ENCODE measurements around the gene ANKFN1. TPM values are rescaled to one million over a fixed set of nuclear protein-coding genes. Genes with fewer than 3 reads are reported as not detected.
A peak's percentile ranks its signal among the peaks of the same experiment; 100 is the strongest.
"Not testable (repeated sequence)": the region's sequence is repeated elsewhere in the genome, so short reads cannot be mapped to it uniquely, and the experiment has no call there.

ANKFN1 gene
- total and polyA plus RNA-seq, 5 donors: 0.02 to 0.15 (median 0.11) TPM; not detected in 2

GRCh38 chr17:56247816-56248215 lies 94.5 kb downstream of the ANKFN1 start:
- ATAC-seq (no peak), DNase-seq (no peak)
- H3K4me3 ChIP-seq (ENCODE audit: low read length): no peak overlapping the region
- WGBS: 59% methylated on average over 1 of the region's 1 CpG
- H3K4me1 ChIP-seq (ENCODE audit: control insufficient read depth, insufficient read depth, low read length): no peaks in the 10 kb centered on the region
- intact Hi-C loops (cut with DNase I): no loop called here
- H3K27ac ChIP-seq (ENCODE audit: low read length): no peak overlapping the region
- no peaks in the 10 kb centered on the region for H3K27me3 ChIP-seq (ENCODE audit: control insufficient read depth, insufficient read depth)
- no peaks in the 10 kb centered on the region for H3K9me3 ChIP-seq (ENCODE audit: control insufficient read depth, low read length)

DNA sequence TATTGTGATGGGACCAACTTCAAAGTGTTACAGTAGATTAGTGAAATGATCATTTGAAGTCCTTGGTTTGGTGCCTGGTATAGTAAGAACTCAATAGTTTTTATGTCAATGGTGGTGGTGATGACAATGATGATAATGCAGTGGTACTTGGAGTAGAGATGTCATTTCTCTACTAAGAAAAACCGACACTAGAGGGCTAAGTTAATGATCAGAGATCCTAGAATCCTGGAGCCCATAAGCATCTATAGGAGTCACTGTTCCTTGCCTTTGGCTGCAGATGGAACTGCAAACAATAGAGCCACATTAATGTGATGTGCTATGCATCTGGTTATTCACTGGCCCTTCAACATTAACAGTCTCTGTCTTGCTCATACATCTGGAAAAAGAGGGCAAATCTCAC lies 103.8 kb downstream of the ANKFN1 start:
- no peak for ATAC-seq
- 51% methylated on average over 1 of the region's 1 CpG for WGBS

GRCh38 chr17:56260376-56261002 lies 107.2 kb downstream of the ANKFN1 start:
- Histone ChIP-seq H3K4me1 (ENCODE audit: control insufficient read depth, insufficient read depth, low read length) (no peaks in the 10 kb centered on the region), H3K9me3 (ENCODE audit: control insufficient read depth, low read length) (no peaks in the 10 kb centered on the region), H3K27me3 (ENCODE audit: control insufficient read depth, insufficient read depth) (peaks cover 2% of the 10 kb centered on the region), H3K27ac (ENCODE audit: low read length) (no peak overlapping the region), H3K4me3 (ENCODE audit: low read length) (no peak overlapping the region)
- DNase-seq (no peak), ATAC-seq (no peak)
- 81% methylated on average over 7 of the region's 7 CpGs for WGBS
- intact Hi-C loops (cut with DNase I): no loop called here

More for the DNA sequence above, 103.8 kb downstream of the ANKFN1 start:
- Histone ChIP-seq H3K4me3 (ENCODE audit: low read length) (no peak overlapping the region), H3K27me3 (ENCODE audit: control insufficient read depth, insufficient read depth) (peaks cover 2% of the 10 kb centered on the region), H3K27ac (ENCODE audit: low read length) (no peak overlapping the region), H3K9me3 (ENCODE audit: control insufficient read depth, low read length) (no peaks in the 10 kb centered on the region), H3K4me1 (ENCODE audit: control insufficient read depth, insufficient read depth, low read length) (no peaks in the 10 kb centered on the region)
- intact Hi-C loops (cut with DNase I): no loop called here
- no peak for DNase-seq

- DNase-seq: no peak
- no peak overlapping the region for H3K27ac ChIP-seq (ENCODE audit: low read length)
- WGBS: 85% methylated on average over 9 of the region's 9 CpGs
Observed at GRCh38 chr17:56262803-56263202, 109.5 kb downstream of the ANKFN1 start.

DNA sequence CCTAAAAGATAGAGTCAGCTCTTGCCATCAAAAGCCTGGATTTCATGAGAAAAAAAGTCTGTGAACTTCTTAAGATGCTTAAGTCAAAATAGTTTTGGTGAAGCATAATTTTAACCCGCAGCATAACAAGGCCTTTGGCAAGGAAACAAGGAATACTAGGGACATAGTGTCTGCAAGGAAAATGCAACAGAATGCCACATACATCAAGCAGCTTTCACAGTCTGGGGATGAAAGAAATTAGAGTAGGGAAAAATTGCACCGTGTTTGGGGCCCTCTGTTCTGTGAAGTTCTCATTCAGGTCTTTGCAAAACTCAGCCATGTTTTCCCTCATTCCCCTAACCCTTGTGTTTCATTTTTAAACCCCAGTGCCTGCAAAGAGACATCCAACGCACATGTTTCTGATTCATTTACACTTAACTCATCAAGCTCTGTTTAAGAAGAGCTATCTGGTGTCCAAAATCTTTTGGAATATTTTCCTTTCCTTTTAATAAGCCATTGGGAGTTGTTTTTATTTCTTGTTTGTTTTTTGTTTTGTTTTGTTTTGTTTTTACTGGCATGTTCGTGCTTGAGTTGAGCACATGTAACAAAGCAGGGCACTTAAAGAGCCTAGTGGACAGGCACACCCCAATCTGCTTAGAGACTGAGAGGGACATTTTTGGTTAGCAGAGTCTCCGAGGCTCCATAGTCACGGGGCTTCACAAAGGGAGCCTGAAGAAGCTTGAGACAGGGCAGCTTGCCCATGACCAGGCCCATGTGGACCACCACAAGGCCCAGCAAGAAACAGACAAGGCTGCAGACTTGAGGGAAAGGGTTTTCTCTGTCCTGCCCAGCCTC lies 116.5 kb downstream of the ANKFN1 start:
- no peaks in the 10 kb centered on the region for H3K4me1 ChIP-seq (ENCODE audit: control insufficient read depth, insufficient read depth, low read length)
- H3K27ac ChIP-seq (ENCODE audit: low read length): no peak overlapping the region
- intact Hi-C loops (cut with DNase I): no loop called here
- no peak for ATAC-seq
- DNase-seq: no peak
- H3K27me3 ChIP-seq (ENCODE audit: control insufficient read depth, insufficient read depth): no peaks in the 10 kb centered on the region
- H3K4me3 ChIP-seq (ENCODE audit: low read length): no peak overlapping the region
- 76% methylated on average over 6 of the region's 6 CpGs for WGBS
- H3K9me3 ChIP-seq (ENCODE audit: control insufficient read depth, low read length): no peaks in the 10 kb centered on the region

More at GRCh38 chr17:56262803-56263202, 109.5 kb downstream of the ANKFN1 start:
- no peak for ATAC-seq
- H3K9me3 ChIP-seq (ENCODE audit: control insufficient read depth, low read length): no peaks in the 10 kb centered on the region
- H3K27me3 ChIP-seq (ENCODE audit: control insufficient read depth, insufficient read depth): peaks cover 2% of the 10 kb centered on the region
- intact Hi-C loops (cut with DNase I): no loop called here
- no peaks in the 10 kb centered on the region for H3K4me1 ChIP-seq (ENCODE audit: control insufficient read depth, insufficient read depth, low read length)
- no peak overlapping the region for H3K4me3 ChIP-seq (ENCODE audit: low read length)

DNA sequence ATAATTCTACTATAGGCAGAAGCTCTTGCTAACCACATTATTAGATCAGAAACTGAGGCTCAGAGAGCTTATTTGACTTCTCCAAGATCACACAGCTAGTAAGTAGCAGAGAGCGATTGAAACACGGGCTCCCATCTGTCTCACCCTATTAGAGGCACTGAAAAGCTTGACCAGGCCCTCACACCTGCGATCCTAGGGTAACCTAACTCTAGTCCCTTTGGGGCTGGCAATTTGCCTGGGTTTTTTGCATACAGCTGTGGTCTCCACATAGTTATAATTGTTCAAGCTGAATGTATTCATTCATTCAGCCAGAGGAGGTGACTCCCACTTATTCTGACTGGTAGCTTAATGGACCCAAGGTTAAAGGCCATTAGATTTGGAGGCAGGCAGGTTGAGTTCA lies 121.2 kb downstream of the ANKFN1 start:
- intact Hi-C loops (cut with DNase I): no loop called here
- 94% methylated on average over 3 of the region's 3 CpGs for WGBS
- no peaks in the 10 kb centered on the region for H3K27me3 ChIP-seq (ENCODE audit: control insufficient read depth, insufficient read depth)
- ATAC-seq (no peak), DNase-seq (no peak)
- H3K4me1 ChIP-seq (ENCODE audit: control insufficient read depth, insufficient read depth, low read length): no peaks in the 10 kb centered on the region
- no peak overlapping the region for H3K4me3 ChIP-seq (ENCODE audit: low read length)
- no peaks in the 10 kb centered on the region for H3K9me3 ChIP-seq (ENCODE audit: control insufficient read depth, low read length)
- H3K27ac ChIP-seq (ENCODE audit: low read length): no peak overlapping the region

- no peaks in the 10 kb centered on the region for H3K27me3 ChIP-seq (ENCODE audit: control insufficient read depth, insufficient read depth)
- DNase-seq: no peak
- H3K9me3 ChIP-seq (ENCODE audit: control insufficient read depth, low read length): no peaks in the 10 kb centered on the region
- WGBS: 68% methylated on average over 4 of the region's 4 CpGs
- ATAC-seq: no peak
- H3K27ac ChIP-seq (ENCODE audit: low read length): no peak overlapping the region
- H3K4me3 ChIP-seq (ENCODE audit: low read length): no peak overlapping the region
- intact Hi-C loops (cut with DNase I): no loop called here
- no peaks in the 10 kb centered on the region for H3K4me1 ChIP-seq (ENCODE audit: control insufficient read depth, insufficient read depth, low read length)
Observed at GRCh38 chr17:56284482-56284881, 131.2 kb downstream of the ANKFN1 start.

DNA sequence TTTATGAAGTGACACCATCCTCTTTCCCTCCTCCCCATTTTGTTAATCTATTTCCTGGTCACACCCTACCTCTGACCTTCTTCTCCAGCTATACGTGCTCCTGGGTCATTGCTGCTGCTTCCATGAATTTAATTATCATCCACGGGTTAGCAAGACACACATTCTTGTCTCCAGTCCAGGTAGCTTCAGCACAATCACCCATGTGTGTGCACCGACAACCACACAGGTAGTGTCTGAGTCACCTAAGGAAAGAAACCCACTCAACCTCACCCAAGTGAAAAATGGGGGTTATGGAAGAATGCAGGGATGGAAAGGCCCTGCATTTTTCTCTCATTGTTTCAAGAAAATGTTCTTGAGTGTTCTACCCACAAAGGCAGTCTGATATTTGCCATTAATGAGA lies 135.5 kb downstream of the ANKFN1 start:
- H3K4me1 ChIP-seq (ENCODE audit: control insufficient read depth, insufficient read depth, low read length); intact Hi-C loops (cut with DNase I); H3K27me3 ChIP-seq (ENCODE audit: control insufficient read depth, insufficient read depth); ATAC-seq; H3K27ac ChIP-seq (ENCODE audit: low read length); DNase-seq; H3K9me3 ChIP-seq (ENCODE audit: control insufficient read depth, low read length); H3K4me3 ChIP-seq (ENCODE audit: low read length): not testable (repeated sequence)
- WGBS: 72% methylated on average over 3 of the region's 3 CpGs

GRCh38 chr17:56289321-56289720 lies 136.0 kb downstream of the ANKFN1 start:
- ATAC-seq (no peak), DNase-seq (no peak)
- Histone ChIP-seq H3K27ac (ENCODE audit: low read length) (no peak overlapping the region), H3K4me3 (ENCODE audit: low read length) (no peak overlapping the region), H3K4me1 (ENCODE audit: control insufficient read depth, insufficient read depth, low read length) (no peaks in the 10 kb centered on the region), H3K27me3 (ENCODE audit: control insufficient read depth, insufficient read depth) (no peaks in the 10 kb centered on the region), H3K9me3 (ENCODE audit: control insufficient read depth, low read length) (no peaks in the 10 kb centered on the region)
- WGBS: 72% methylated on average over 6 of the region's 6 CpGs
- intact Hi-C loops (cut with DNase I): no loop called here

DNA sequence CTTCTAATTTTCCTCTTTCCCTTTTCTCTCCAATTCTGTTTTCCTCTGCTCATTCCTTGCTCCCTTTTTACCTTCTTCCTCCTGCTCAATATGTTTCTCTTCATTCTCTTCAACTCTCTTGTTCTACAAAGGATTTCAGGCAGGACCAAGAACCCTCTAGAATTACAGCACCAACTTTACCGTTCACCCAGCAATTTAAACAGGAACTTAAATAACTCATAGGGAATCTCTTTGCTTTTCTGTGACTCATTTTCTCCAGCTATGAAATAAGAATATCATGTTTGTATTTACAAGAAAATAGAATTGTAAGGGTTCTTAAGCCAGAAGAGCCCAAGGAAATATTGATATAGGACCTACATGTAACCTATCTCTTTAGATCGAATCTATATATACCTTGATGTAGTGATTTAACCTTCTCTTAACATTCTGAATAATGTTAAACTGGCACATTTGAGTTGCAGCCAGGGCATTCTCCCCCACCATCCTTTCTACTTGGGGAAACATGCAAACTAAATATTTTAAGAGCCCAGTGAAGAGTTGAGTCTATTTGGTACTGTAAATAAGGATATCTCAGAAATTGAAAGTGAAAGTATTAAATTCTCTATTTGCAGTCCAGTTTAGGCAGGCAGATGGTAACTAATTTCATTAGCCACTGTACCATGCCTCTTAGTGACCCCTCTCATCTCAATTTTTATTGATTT lies 137.0 kb downstream of the ANKFN1 start:
- H3K4me1 ChIP-seq (ENCODE audit: control insufficient read depth, insufficient read depth, low read length): no peaks in the 10 kb centered on the region
- intact Hi-C loops (cut with DNase I): no loop called here
- 80% methylated on average over 2 of the region's 2 CpGs for WGBS
- peak overlapping the region; percentile 17 for H3K4me3 ChIP-seq (ENCODE audit: low read length)
- DNase-seq: no peak
- no peak for ATAC-seq
- H3K27ac ChIP-seq (ENCODE audit: low read length): no peak overlapping the region
- H3K9me3 ChIP-seq (ENCODE audit: control insufficient read depth, low read length): no peaks in the 10 kb centered on the region
- H3K27me3 ChIP-seq (ENCODE audit: control insufficient read depth, insufficient read depth): no peaks in the 10 kb centered on the region

GRCh38 chr17:56290802-56291118 lies 137.5 kb downstream of the ANKFN1 start:
- intact Hi-C loops (cut with DNase I): no loop called here
- DNase-seq (no peak), ATAC-seq (no peak)
- WGBS: 40% methylated on average over 1 of the region's 1 CpG
- Histone ChIP-seq H3K4me1 (ENCODE audit: control insufficient read depth, insufficient read depth, low read length) (no peaks in the 10 kb centered on the region), H3K27me3 (ENCODE audit: control insufficient read depth, insufficient read depth) (no peaks in the 10 kb centered on the region), H3K9me3 (ENCODE audit: control insufficient read depth, low read length) (no peaks in the 10 kb centered on the region), H3K4me3 (ENCODE audit: low read length) (peak overlapping the region; percentile 17), H3K27ac (ENCODE audit: low read length) (no peak overlapping the region)

Measured in right cardiac atrium (tissue), 5 donors.